Esophagus (tissue), 2 donors: ENCODE measurements around the gene RNF213. TPM values are rescaled to one million over a fixed set of nuclear protein-coding genes. Genes with fewer than 3 reads are reported as not detected.
"Not testable (repeated sequence)": the region's sequence is repeated elsewhere in the genome, so short reads cannot be mapped to it uniquely, and the experiment has no call there.

Experiments
- H3K27ac ChIP-seq, 2 donors: one replicate each; pipeline ENCODE4 v1.5.1; 2013; ENCODE audit warnings: low read depth in 2 of 2, mild to moderate bottlenecking in 2 of 2, inconsistent platforms in 1 of 2, low read length in 1 of 2, moderate library complexity in 1 of 2
- H3K27me3 ChIP-seq, 2 donors: one replicate each; pipeline ENCODE4 v1.6.1; 2013; ENCODE audit warnings: low read length in 2 of 2, control low read depth in 1 of 2, mild to moderate bottlenecking in 1 of 2; ENCODE audit not compliant: insufficient read depth in 2 of 2, control insufficient read depth in 1 of 2
- H3K36me3 ChIP-seq, 2 donors: one replicate each; pipeline ENCODE4 v1.6.1; 2013; ENCODE audit warnings: low read length in 1 of 2; ENCODE audit not compliant: control insufficient read depth in 2 of 2, insufficient read depth in 2 of 2
- H3K4me1 ChIP-seq, 2 donors: one replicate each; pipeline ENCODE4 v1.6.1; 2013; ENCODE audit warnings: low read length in 1 of 2; ENCODE audit not compliant: control insufficient read depth in 2 of 2, insufficient read depth in 2 of 2
- H3K4me3 ChIP-seq, 2 donors: one replicate each; pipeline ENCODE4 v1.5.1; 2013; ENCODE audit warnings: low read length in 2 of 2, mild to moderate bottlenecking in 2 of 2, low read depth in 1 of 2, moderate library complexity in 1 of 2
- H3K9me3 ChIP-seq, 2 donors: one replicate each; pipeline ENCODE4 v1.6.1; 2013; ENCODE audit warnings: mild to moderate bottlenecking in 2 of 2, low read depth in 1 of 2, low read length in 1 of 2, moderate library complexity in 1 of 2; ENCODE audit not compliant: control insufficient read depth in 2 of 2, insufficient read depth in 1 of 2
- WGBS, 2 donors: extraction: QIAGEN DNeasy Blood & Tissue Kit; methylation state at CpG; one replicate each; pipeline ENCODE4 v1.1.7; 2013; 5-methylcytosine and 5-hydroxymethylcytosine counted together
- polyA plus RNA-seq, 2 donors: library from polyadenylated mRNA; stranded (reverse); fragments of 200-250 nt; gene quantifications; one replicate each; pipeline ENCODE4 v1.2.3, GENCODE V29; 2013
- donor health status: healthy with polysubstance abuse.
- donor health status: Bipolar disorder and iron deficiency.

RNF213 gene
- polyA plus RNA-seq, 2 donors = 17.9 to 54.7 TPM

DNA sequence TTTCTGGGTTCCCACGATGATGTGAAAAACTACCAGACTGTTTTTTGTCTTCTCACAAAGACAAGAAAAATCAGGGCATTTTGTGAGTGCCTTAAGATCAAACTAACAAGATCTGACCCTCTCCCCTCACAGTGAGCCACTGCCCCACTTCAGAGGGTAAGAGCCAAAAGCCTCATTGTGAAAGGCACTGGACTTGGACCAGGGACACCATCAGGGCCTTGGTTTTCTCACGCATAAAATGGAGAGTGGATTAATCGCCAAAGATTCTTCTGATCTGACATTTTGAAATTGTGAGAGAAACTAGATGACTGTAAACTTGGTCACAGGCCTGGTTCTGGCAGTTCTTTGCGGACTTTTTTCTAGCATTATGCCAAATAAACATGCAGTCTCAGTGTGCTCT lies 133.3 kb downstream of the RNF213 start:
- Histone ChIP-seq H3K4me3 (no peak overlapping the region), H3K9me3 (no peaks in the 10 kb centered on the region), H3K4me1 (no peaks in the 10 kb centered on the region), H3K27me3 (no peaks in the 10 kb centered on the region), H3K27ac (no peak overlapping the region), H3K36me3 (peaks cover 13 to 26% of the 10 kb centered on the region in 2 donors)
- 80 to 85% methylated on average over 4 of the region's 4 CpGs for WGBS, 2 donors

DNA sequence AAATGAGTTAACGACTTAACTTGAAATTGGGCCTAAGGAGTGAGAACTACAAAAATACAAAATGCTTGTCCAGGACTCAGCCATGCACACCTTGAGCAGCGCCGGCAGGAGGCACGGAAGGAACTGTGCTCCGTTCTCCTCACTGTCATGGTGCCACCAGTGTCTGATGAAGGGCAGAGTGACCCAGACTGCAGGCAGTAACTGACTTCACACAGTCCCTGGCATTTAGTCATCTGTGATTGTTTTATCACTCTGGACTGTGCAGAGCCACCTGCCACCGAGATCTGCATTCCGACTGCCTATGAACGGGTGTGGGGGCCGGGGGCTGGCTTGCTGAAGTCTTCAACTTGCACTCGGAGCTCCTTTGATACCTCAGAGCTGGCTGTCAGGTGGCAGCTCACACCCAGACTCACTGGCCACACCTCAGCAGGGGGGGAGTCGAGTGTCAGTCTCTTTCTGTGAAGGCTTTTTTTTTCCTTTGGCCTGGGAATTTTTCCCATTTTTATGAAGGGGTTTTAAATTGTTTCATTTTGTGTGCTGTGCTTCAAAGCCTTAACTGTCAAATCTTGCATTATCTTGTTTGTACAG lies 134.1 kb downstream of the RNF213 start:
- Histone ChIP-seq H3K4me1 (no peaks in the 10 kb centered on the region), H3K4me3 (no peak overlapping the region), H3K36me3 (peaks cover 5 to 19% of the 10 kb centered on the region in 2 donors), H3K27me3 (no peaks in the 10 kb centered on the region), H3K27ac (no peak overlapping the region), H3K9me3 (no peaks in the 10 kb centered on the region)
- WGBS, 2 donors = 77 to 82% methylated on average over 11 of the region's 11 CpGs

DNA sequence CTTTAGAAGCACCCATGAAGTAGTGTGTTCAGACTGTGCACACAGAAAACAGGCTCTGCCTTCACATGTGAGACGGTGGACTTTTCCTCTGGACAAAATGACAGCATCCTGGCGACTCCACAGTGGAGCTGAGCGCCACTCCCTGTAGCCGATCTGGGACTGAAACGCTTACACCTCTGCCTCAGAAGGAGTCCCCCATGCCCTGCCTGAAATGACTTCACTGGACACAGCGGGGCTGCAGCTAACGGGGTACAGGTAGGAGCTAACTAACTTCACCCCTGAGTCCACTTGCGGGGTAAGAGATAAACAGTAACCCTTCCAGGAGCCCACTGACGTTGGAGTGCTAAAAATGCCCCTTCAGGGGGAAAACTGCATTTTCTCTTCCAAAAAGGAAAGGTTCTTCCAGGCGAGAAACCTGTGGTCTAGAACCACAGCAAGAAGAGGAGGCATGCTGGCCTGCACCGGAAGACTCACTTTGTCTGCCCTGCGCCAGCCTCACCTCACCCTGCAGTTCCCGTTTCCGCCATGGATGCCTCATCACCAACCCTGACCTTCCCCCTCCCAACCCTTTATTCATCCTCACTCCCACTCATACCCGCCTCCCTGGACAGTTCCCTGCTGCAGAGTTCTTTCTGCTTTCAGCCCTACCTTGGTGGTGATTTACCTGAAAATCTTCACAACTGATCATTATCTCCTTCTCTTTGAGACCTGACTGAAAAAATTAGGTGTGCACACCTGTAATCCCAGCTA lies 134.9 kb downstream of the RNF213 start:
- Histone ChIP-seq H3K27me3 (no peaks in the 10 kb centered on the region), H3K9me3 (no peaks in the 10 kb centered on the region), H3K36me3 (peaks cover 4 to 15% of the 10 kb centered on the region in 2 donors), H3K27ac (peak overlapping the region in 1 of 2 donors; percentile 21), H3K4me1 (no peaks in the 10 kb centered on the region), H3K4me3 (no peak overlapping the region)
- WGBS, 2 donors = 81 to 84% methylated on average over 15 of the region's 15 CpGs

DNA sequence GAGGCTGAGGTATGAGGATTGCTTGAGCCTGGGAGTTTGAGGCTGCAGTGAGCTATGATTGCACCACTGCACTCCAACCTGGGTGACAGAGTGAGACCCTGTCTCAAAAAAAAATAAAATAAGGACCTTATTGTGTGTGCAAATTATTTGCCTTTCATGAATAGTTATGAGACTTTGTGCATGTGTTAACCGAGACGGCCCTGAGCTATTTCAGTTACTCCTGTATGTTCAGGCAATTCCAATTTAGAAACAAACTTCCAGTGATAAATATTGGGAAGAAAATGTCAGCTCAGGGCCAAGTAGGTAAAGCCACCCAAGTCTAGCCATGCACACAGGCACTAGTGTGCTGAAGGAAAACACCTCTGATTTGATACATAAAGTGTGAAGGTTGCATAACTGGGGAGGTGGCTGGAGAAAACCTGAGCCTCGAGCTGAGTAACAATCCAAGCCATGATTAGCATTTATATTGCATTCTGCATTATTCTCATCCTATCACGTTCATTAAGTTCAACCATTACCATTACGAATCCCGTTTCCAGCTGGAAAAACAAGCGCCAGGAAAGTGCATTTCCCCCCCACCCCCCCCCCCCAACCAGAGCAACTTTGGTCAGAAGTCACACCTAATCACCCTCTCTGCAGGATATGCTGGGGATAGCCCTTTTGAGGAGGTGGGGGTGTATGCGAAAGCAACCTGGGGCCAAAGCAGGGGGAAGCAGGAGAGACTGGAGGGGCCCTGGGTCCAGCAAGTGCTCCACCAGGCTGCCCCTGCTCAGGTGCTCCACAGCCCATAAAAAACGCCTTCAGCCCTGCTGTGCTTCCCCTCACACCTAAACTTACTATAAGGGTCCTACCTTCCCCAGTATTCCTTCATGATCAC lies 135.7 kb downstream of the RNF213 start:
- H3K4me1 ChIP-seq = no peaks in the 10 kb centered on the region
- H3K36me3 ChIP-seq = peaks cover 4 to 13% of the 10 kb centered on the region in 2 donors
- H3K27me3 ChIP-seq = no peaks in the 10 kb centered on the region
- WGBS, 2 donors = 63 to 72% methylated on average over 9 of the region's 9 CpGs
- H3K27ac ChIP-seq = no peak overlapping the region
- H3K9me3 ChIP-seq = no peaks in the 10 kb centered on the region
- H3K4me3 ChIP-seq = no peak overlapping the region

DNA sequence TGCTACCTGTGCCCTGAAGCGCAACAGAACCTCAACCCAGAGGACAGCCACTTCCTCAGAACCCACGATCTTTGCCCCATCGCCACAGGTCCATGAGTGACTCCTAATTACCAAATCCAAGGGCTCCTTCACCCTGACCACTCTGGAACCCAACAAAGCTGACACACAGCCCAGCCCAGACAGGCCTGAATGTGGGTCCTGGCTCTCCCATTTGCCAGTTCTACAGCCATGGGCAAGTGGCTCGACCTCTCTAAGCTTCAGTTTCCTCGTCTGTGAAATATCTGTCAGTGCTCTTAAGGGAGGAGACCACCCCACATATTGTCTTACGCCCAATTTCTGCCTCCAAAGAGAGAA lies 136.4 kb downstream of the RNF213 start:
- H3K27ac ChIP-seq = no peak overlapping the region
- no peak overlapping the region for H3K4me3 ChIP-seq
- 88 to 90% methylated on average over 6 of the region's 6 CpGs for WGBS, 2 donors
- H3K27me3 ChIP-seq = no peaks in the 10 kb centered on the region
- peaks cover 4 to 13% of the 10 kb centered on the region in 2 donors for H3K36me3 ChIP-seq
- no peaks in the 10 kb centered on the region for H3K9me3 ChIP-seq
- no peaks in the 10 kb centered on the region for H3K4me1 ChIP-seq

DNA sequence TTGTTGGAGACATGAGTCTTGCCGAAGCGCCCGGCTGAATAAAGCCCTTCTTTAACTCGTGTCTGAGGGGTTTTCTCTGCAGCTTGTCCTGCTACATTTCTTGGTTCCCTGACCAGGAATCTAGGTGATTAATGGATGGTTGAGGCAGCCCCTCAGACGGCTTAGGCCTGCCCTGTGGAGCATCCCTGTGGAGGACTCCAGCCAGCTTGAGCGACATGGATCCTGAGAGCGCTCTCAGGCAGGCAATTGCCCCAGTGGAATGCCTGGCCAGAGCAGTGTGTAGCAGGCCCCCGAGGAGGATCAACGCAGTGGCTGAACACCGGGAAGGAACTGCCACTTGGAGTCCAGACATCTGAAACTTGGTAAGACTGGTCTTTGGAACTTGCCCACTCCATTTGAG lies 137.0 kb downstream of the RNF213 start:
- Histone ChIP-seq H3K4me1 (no peaks in the 10 kb centered on the region), H3K27me3 (no peaks in the 10 kb centered on the region), H3K4me3 (no peak overlapping the region), H3K9me3 (no peaks in the 10 kb centered on the region), H3K36me3 (peaks cover 4 to 13% of the 10 kb centered on the region in 2 donors), H3K27ac (no peak overlapping the region)
- 78 to 80% methylated on average over 10 of the region's 10 CpGs for WGBS, 2 donors

DNA sequence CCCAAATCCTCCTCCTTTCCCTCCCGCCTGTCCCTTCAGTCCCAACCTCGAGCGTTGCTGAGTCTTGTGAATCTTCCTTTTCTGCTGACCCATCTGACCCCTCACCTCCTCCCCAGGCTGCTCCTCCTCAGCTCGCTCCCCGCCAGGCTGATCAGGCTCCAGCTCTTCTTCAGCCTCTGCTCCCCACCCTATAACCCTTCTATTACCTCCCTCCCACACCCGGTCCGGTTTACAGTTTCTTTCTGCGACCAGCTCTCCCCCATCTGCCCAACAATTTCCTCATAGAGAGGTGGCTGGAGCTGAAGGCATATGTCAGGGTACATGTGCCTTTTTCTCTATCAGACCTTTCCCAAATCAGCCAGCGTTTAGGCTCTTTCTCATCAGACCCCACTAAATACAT lies 140.4 kb downstream of the RNF213 start:
- H3K36me3 ChIP-seq, H3K9me3 ChIP-seq, H3K27ac ChIP-seq, H3K27me3 ChIP-seq, H3K4me1 ChIP-seq, H3K4me3 ChIP-seq: not testable (repeated sequence)
- WGBS, 2 donors = 79 to 85% methylated on average over 9 of the region's 9 CpGs

DNA sequence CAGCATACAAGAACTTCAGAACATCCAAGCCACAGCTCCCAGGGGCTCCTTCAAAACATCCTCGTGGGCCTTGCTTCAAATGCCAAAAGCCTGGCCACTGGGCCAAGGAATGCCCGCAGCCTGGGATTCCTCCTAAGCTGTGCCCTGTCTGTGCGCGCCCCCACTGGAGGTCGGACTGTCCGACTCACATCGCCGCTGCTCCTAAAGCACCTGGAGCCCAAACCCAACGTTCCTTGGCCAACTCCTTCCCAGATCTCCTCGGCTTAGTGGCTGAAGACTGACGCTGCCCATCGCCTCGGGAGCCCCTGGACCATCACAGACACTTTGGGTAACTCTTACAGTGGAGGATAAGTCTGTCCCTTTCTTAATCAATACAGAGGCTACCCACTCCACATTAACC lies 141.4 kb downstream of the RNF213 start:
- not testable (repeated sequence) for H3K4me3 ChIP-seq, H3K36me3 ChIP-seq, H3K9me3 ChIP-seq, H3K27ac ChIP-seq, H3K4me1 ChIP-seq, H3K27me3 ChIP-seq
- WGBS, 2 donors = 90 to 92% methylated on average over 13 of the region's 13 CpGs

DNA sequence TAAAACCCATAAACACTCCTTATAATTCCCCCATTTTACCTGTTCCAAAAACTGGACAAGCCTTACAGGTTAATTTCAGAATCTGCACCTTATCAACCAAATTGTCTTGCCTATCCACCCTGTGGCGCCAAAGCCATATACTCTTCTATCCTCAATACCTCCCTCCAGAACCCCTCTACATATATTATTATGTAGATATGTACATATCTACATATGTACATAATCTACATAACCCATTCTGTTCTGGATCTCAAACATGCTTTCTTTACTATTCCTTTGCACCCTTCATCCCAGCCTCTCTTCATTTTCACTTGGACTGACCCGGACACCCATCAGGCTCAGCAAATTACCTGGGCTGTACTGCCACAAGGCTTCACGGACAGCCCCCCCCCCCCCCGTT lies 142.3 kb downstream of the RNF213 start:
- 91 to 96% methylated on average over 4 of the region's 4 CpGs for WGBS, 2 donors
- no peaks in the 10 kb centered on the region for H3K27me3 ChIP-seq

More for the DNA sequence above, 142.3 kb downstream of the RNF213 start:
- H3K36me3 ChIP-seq = no peaks in the 10 kb centered on the region
- no peak overlapping the region for H3K27ac ChIP-seq
- no peaks in the 10 kb centered on the region for H3K4me1 ChIP-seq
- H3K4me3 ChIP-seq = no peak overlapping the region
- no peaks in the 10 kb centered on the region for H3K9me3 ChIP-seq
